MCF 10A (cell line): ENCODE data around the gene RNF214. TPM values are rescaled to one million over a fixed set of nuclear protein-coding genes. Genes with fewer than 3 reads are reported as not detected.
"Not testable (repeated sequence)": the region's sequence is repeated elsewhere in the genome, so short reads cannot be mapped to it uniquely, and the experiment has no call there.

Source experiments
- BruUV-seq: library from RNA; stranded (reverse); fragments of 400-500 nt; replicated peaks from 2 replicates; lab custom pipeline; 2021; lab: Mats Ljungman, UMichigan
- CTCF ChIA-PET: fragments of 300-600 bp; sonication (Branson Sonifier 250); formaldehyde crosslinking; extraction: SDS; loops from one replicate; lab custom pipeline; 2021; ENCODE audit warnings: antibody characterized with exemption, inconsistent platforms; lab: Yijun Ruan, JAX
- POLR2A ChIA-PET: fragments of 300-600, 350-650 bp; sonication (Branson Sonifier 250); formaldehyde crosslinking; extraction: SDS; loops from one replicate; lab custom pipeline; 2020; ENCODE audit warnings: antibody characterized with exemption, inconsistent platforms; lab: Yijun Ruan, JAX
- DNase-seq: peaks from one replicate; pipeline ENCODE4 v3.0.0-alpha.2; 2018; ENCODE audit not compliant: unreplicated experiment
- H3K27ac Mint-ChIP-seq: one replicate; pipeline ENCODE4 v1.8.0; 2022; ENCODE audit warnings: mild to moderate bottlenecking, low read depth, mixed read lengths; ENCODE audit not compliant: unreplicated experiment
- H3K27me3 Mint-ChIP-seq: one replicate; pipeline ENCODE4 v1.8.0; 2022; ENCODE audit warnings: mixed read lengths; ENCODE audit not compliant: insufficient read depth, unreplicated experiment
- H3K36me3 Mint-ChIP-seq: one replicate; pipeline ENCODE4 v1.8.0; 2022; ENCODE audit warnings: mild to moderate bottlenecking, moderate library complexity, mixed read lengths; ENCODE audit not compliant: insufficient read depth, unreplicated experiment
- H3K4me1 Mint-ChIP-seq: one replicate; pipeline ENCODE4 v1.8.0; 2022; ENCODE audit warnings: mixed read lengths; ENCODE audit not compliant: insufficient read depth, unreplicated experiment
- H3K4me3 Mint-ChIP-seq: one replicate; pipeline ENCODE4 v1.8.0; 2022; ENCODE audit warnings: mild to moderate bottlenecking, moderate library complexity, mixed read lengths; ENCODE audit not compliant: unreplicated experiment
- H3K9me3 Mint-ChIP-seq: one replicate; pipeline ENCODE4 v1.8.0; 2022; ENCODE audit warnings: mixed read lengths; ENCODE audit not compliant: unreplicated experiment
- CTCF ChIP-seq: fragments of 200-600 bp; IDR thresholded peaks from one replicate; pipeline ENCODE4 v1.8.0; 2022; ENCODE audit warnings: antibody characterized with exemption, mild to moderate bottlenecking; ENCODE audit not compliant: unreplicated experiment
- intact Hi-C: fragments of 100-400 bp; cut with micrococcal nuclease; formaldehyde crosslinking; loops from 2 replicates; pipeline ENCODE4 v1.14.1; 2022
- total RNA-seq: library from RNA; stranded (reverse); gene quantifications from 2 replicates; pipeline ENCODE4 v1.2.3, GENCODE V29; 2022

Gene RNF214
- total RNA-seq, 1 experiment from 2014 or later: 23.3 TPM

- no TSS peak for BruUV-seq
- Mint-ChIP-seq H3K9me3 (no peaks in the 10 kb centered on the region), H3K4me3 (no peak overlapping the region), H3K27me3 (no peaks in the 10 kb centered on the region), H3K36me3 (peaks cover 43% of the 10 kb centered on the region), H3K4me1 (peaks cover 10% of the 10 kb centered on the region), H3K27ac (no peak overlapping the region)
- intact Hi-C loops: no loop called here
- TF ChIP-seq CTCF: no peak
- POLR2A ChIA-PET: interaction anchor here (0.7 kb wide), 1 partner anchor 35 kb away, joined by 3 read pairs; the partner anchor contains the start of gene BACE1-AS
- no peak for DNase-seq
- CTCF ChIA-PET: interaction anchor here (0.6 kb wide), 1 partner anchor 16 kb away, joined by 4 read pairs; no protein-coding TSS in a partner anchor
These were observed 23.5 kb downstream of the RNF214 start for GRCh38 chr11:117255966-117256365.

GRCh38 chr11:117256573-117256972, 24.1 kb downstream of the RNF214 start:
- peaks cover 44% of the 10 kb centered on the region for H3K36me3 Mint-ChIP-seq
- H3K27ac Mint-ChIP-seq: no peak overlapping the region
- intact Hi-C loops: no loop called here
- H3K4me3 Mint-ChIP-seq: no peak overlapping the region
- ChIA-PET CTCF (interaction anchor here (0.6 to 0.7 kb wide), 2 partner anchors 15 to 17 kb away, joined by 3 to 4 read pairs; no protein-coding TSS in a partner anchor), POLR2A (interaction anchor here (0.7 kb wide), 1 partner anchor 34 kb away, joined by 3 read pairs; the partner anchor contains the start of gene BACE1-AS)
- TF ChIP-seq CTCF: no peak
- no TSS peak for BruUV-seq
- H3K27me3 Mint-ChIP-seq: no peaks in the 10 kb centered on the region
- H3K9me3 Mint-ChIP-seq: no peaks in the 10 kb centered on the region
- peaks cover 10% of the 10 kb centered on the region for H3K4me1 Mint-ChIP-seq
- no peak for DNase-seq

- BruUV-seq: no TSS peak
- ChIA-PET CTCF (no interaction called here), POLR2A (interaction anchor here (1.0 kb wide), 1 partner anchor 113 kb away, joined by 3 read pairs; no protein-coding TSS in a partner anchor)
- no peak overlapping the region for H3K4me3 Mint-ChIP-seq
- no peak for DNase-seq
- H3K27me3 Mint-ChIP-seq: no peaks in the 10 kb centered on the region
- no peak for TF ChIP-seq CTCF
- H3K9me3 Mint-ChIP-seq: no peaks in the 10 kb centered on the region
- no peak overlapping the region for H3K27ac Mint-ChIP-seq
- intact Hi-C loops: no loop called here
- peaks cover 10% of the 10 kb centered on the region for H3K4me1 Mint-ChIP-seq
- H3K36me3 Mint-ChIP-seq: peaks cover 54% of the 10 kb centered on the region
These were observed 26.1 kb downstream of the RNF214 start for GRCh38 chr11:117258576-117258975.

- Mint-ChIP-seq H3K4me1 (peaks cover 10% of the 10 kb centered on the region), H3K36me3 (peaks cover 60% of the 10 kb centered on the region), H3K4me3 (no peak overlapping the region), H3K27ac (no peak overlapping the region), H3K27me3 (no peaks in the 10 kb centered on the region), H3K9me3 (no peaks in the 10 kb centered on the region)
- CTCF ChIA-PET: no interaction called here
- intact Hi-C loops: no loop called here
- no TSS peak for BruUV-seq
- no peak for TF ChIP-seq CTCF
- POLR2A ChIA-PET: interaction anchor here (1.0 kb wide), 1 partner anchor 114 kb away, joined by 3 read pairs; no protein-coding TSS in a partner anchor
- no peak for DNase-seq
These were observed 26.9 kb downstream of the RNF214 start for GRCh38 chr11:117259417-117259816.

GRCh38 chr11:117264624-117265323, 32.3 kb downstream of the RNF214 start:
- H3K27me3 Mint-ChIP-seq, BruUV-seq, H3K27ac Mint-ChIP-seq, intact Hi-C loops, H3K4me1 Mint-ChIP-seq, POLR2A ChIA-PET, DNase-seq, H3K9me3 Mint-ChIP-seq, H3K4me3 Mint-ChIP-seq: not testable (repeated sequence)
- peaks cover 67% of the 10 kb centered on the region for H3K36me3 Mint-ChIP-seq
- CTCF ChIA-PET: interaction anchor here (0.6 kb wide), 1 partner anchor 39 kb away, joined by 3 read pairs; no protein-coding TSS in a partner anchor
